DOHH2 (cell line): ENCODE results near the gene HIGD1B.
"Not testable (repeated sequence)": the region's sequence is repeated elsewhere in the genome, so short reads cannot be mapped to it uniquely, and the experiment has no call there.

Experiments
- H3F3A ChIP-seq: fragments of 200-600 bp; sonication (generic), shearing (Covaris generic); 2 replicates; pipeline ENCODE4 v1.6.0; 2016; ENCODE audit warnings: antibody characterized with exemption, mild to moderate bottlenecking; ENCODE audit not compliant: control insufficient read depth, insufficient read depth
- H3K27ac ChIP-seq: fragments of 200-600 bp; sonication (generic); 2 replicates; pipeline ENCODE4 v1.5.1; 2014; ENCODE audit warnings: low read depth, mild to moderate bottlenecking, low read length, moderate library complexity
- H3K27me3 ChIP-seq: fragments of 200-600 bp; sonication (generic); 2 replicates; pipeline ENCODE4 v1.6.1; 2014; ENCODE audit warnings: mild to moderate bottlenecking, low read length, mixed read lengths; ENCODE audit not compliant: control insufficient read depth
- H3K36me3 ChIP-seq: fragments of 200-600 bp; sonication (generic); 2 replicates; pipeline ENCODE4 v1.6.1; 2014; ENCODE audit warnings: mild to moderate bottlenecking, low read length, moderate library complexity, mixed read lengths; ENCODE audit not compliant: control insufficient read depth
- H3K4me1 ChIP-seq: fragments of 200-600 bp; sonication (generic); 2 replicates; pipeline ENCODE4 v1.6.1; 2014; ENCODE audit warnings: mild to moderate bottlenecking, low read length, mixed read lengths; ENCODE audit not compliant: control insufficient read depth
- H3K4me2 ChIP-seq: fragments of 200-600 bp; sonication (generic); 2 replicates; pipeline ENCODE4 v1.6.0; 2014; ENCODE audit warnings: mild to moderate bottlenecking, low read length, moderate library complexity
- H3K4me3 ChIP-seq: fragments of 200-600 bp; sonication (generic); 2 replicates; pipeline ENCODE4 v1.5.1; 2014; ENCODE audit warnings: mild to moderate bottlenecking, low read length, mixed read lengths
- H3K79me2 ChIP-seq: fragments of 200-600 bp; sonication (generic); 2 replicates; pipeline ENCODE4 v1.6.1; 2014; ENCODE audit warnings: mild to moderate bottlenecking, low read length, mixed read lengths; ENCODE audit not compliant: control insufficient read depth
- H3K9me2 ChIP-seq: fragments of 200-600 bp; sonication (generic); replicated peaks from 2 replicates; pipeline ENCODE4 v1.6.1; 2014; ENCODE audit warnings: mild to moderate bottlenecking, low read length, mixed read lengths; ENCODE audit not compliant: control insufficient read depth
- H3K9me3 ChIP-seq: fragments of 200-600 bp; sonication (generic); 2 replicates; pipeline ENCODE4 v1.6.1; 2014; ENCODE audit warnings: antibody characterized with exemption, low read length, mixed read lengths; ENCODE audit not compliant: control insufficient read depth, insufficient read depth
- H4K20me1 ChIP-seq: fragments of 200-600 bp; sonication (generic); 2 replicates; pipeline ENCODE4 v1.6.0; 2014; ENCODE audit warnings: low read depth, mild to moderate bottlenecking, antibody characterized with exemption, low read length, moderate library complexity; ENCODE audit not compliant: control insufficient read depth, insufficient read depth
- EZH2phosphoT487 ChIP-seq: fragments of 200-600 bp; sonication (generic); IDR thresholded peaks from 2 replicates; pipeline ENCODE4 v1.6.1; 2017; ENCODE audit warnings: borderline replicate concordance, mild to moderate bottlenecking, antibody characterized with exemption, low read length, moderate library complexity, mixed read lengths
- TF ChIP-seq, protein P1 (sequence below): fragments of 200-600 bp; sonication (generic); IDR thresholded peaks from one replicate; pipeline ENCODE4 v1.5.1; 2014; ENCODE audit warnings: antibody characterized with exemption, mild to moderate bottlenecking, low read depth, low read length; ENCODE audit not compliant: poor library complexity, severe bottlenecking

Gene HIGD1B

DNA sequence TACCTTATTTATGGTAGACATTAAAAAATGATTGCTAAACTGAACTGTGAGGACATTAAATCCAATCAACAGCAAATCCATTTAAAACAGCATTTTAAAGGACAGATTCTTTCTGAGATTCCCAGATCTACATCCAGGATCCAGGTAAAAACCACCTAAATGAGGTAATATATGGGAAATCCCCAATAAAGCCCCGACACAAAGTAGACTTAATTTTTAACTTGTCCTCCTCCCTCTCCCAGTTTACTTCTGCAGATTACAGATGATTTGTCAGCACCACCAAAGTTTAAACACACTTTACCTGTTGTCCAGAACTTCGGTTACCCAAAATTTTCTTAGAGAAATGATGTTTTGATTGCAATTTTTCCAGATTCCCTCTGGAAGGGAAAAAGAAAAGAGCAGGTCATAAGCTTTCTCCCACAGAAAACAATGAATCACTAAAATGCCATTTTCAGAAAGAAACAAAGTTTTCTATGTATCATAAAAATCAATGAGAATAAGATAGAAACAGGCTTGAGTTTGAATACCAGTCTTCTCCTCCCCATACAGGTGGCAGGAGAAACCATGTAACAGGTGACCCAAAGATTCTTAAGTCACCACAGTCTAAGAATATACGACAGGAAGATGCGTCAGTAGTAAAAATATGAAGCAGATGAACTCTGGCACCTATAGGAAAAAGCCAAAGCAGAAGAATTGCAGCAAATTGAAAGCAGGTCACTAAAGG is 40.4 kb upstream of the HIGD1B start:
- TF ChIP-seq, protein P1, sequence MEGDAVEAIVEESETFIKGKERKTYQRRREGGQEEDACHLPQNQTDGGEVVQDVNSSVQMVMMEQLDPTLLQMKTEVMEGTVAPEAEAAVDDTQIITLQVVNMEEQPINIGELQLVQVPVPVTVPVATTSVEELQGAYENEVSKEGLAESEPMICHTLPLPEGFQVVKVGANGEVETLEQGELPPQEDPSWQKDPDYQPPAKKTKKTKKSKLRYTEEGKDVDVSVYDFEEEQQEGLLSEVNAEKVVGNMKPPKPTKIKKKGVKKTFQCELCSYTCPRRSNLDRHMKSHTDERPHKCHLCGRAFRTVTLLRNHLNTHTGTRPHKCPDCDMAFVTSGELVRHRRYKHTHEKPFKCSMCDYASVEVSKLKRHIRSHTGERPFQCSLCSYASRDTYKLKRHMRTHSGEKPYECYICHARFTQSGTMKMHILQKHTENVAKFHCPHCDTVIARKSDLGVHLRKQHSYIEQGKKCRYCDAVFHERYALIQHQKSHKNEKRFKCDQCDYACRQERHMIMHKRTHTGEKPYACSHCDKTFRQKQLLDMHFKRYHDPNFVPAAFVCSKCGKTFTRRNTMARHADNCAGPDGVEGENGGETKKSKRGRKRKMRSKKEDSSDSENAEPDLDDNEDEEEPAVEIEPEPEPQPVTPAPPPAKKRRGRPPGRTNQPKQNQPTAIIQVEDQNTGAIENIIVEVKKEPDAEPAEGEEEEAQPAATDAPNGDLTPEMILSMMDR = no peak
- no peak for TF ChIP-seq EZH2phosphoT487
- H3K9me3 ChIP-seq = no peaks in the 10 kb centered on the region
- H3K27me3 ChIP-seq = no peaks in the 10 kb centered on the region
- no peaks in the 10 kb centered on the region for H3K4me1 ChIP-seq
- H3K36me3 ChIP-seq = peaks cover 60% of the 10 kb centered on the region
- no peak overlapping the region for H3K4me3 ChIP-seq
- peaks cover 8% of the 10 kb centered on the region; the same call in 1 of the 2 replicates for H4K20me1 ChIP-seq
- H3K27ac ChIP-seq = no peak overlapping the region
- H3K79me2 ChIP-seq = peaks cover 69% of the 10 kb centered on the region
- H3K9me2 ChIP-seq = no peaks in the 10 kb centered on the region
- H3F3A ChIP-seq = no peaks in the 10 kb centered on the region
- no peak overlapping the region for H3K4me2 ChIP-seq

DNA sequence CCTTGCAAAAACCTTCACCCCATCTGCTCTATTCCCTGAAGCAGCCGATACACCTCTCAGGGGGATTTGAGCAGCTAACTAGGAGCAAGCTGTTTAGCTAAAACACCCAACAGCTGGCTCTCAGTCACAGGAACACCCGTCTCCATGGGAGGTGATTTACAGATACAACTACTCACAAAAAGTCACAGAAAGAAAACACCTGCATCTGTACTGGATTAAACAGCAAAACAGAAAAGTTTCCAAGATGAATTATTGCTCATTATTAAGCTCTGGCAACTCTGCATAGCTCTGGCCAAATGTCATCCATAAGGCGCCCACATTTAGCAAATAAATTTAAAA is 39.9 kb upstream of the HIGD1B start:
- Histone ChIP-seq H3K9me2 (no peaks in the 10 kb centered on the region), H3K79me2 (peaks cover 73% of the 10 kb centered on the region), H3K27ac (no peak overlapping the region), H3K4me2 (no peak overlapping the region), H3K4me3 (no peak overlapping the region), H3K36me3 (peaks cover 56% of the 10 kb centered on the region), H3F3A (no peaks in the 10 kb centered on the region), H4K20me1 (peaks cover 8% of the 10 kb centered on the region; the same call in 1 of the 2 replicates), H3K4me1 (no peaks in the 10 kb centered on the region), H3K9me3 (no peaks in the 10 kb centered on the region), H3K27me3 (no peaks in the 10 kb centered on the region)
- TF ChIP-seq, protein P1 = no peak
- no peak for TF ChIP-seq EZH2phosphoT487

DNA sequence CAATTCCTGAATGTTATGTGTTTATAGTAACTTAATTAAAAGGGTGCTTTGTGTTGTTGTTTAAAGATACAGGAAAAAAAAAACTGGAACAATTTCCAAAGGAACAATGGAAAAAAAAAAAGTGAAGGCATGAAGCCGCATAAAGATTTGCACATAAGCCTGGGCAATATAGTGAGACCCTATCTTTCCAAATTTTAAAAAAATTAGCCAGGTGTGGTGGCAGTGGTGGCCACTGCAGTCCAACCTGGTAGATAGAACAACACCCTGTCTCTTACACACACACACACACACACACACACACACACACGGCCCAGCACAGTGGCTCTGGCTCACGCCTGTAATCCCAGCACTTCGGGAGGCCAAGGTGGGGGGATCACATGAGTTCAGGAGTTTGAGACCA is 39.5 kb upstream of the HIGD1B start:
- H3K27ac ChIP-seq = no peak overlapping the region
- no peaks in the 10 kb centered on the region for H3F3A ChIP-seq
- H3K27me3 ChIP-seq = no peaks in the 10 kb centered on the region
- H4K20me1 ChIP-seq = peaks cover 8% of the 10 kb centered on the region; the same call in 1 of the 2 replicates
- peaks cover 53% of the 10 kb centered on the region for H3K36me3 ChIP-seq
- peaks cover 76% of the 10 kb centered on the region for H3K79me2 ChIP-seq
- no peak overlapping the region for H3K4me3 ChIP-seq
- no peaks in the 10 kb centered on the region for H3K9me2 ChIP-seq
- no peaks in the 10 kb centered on the region for H3K9me3 ChIP-seq
- H3K4me1 ChIP-seq = no peaks in the 10 kb centered on the region
- no peak overlapping the region for H3K4me2 ChIP-seq
- TF ChIP-seq, protein P1 = no peak
- no peak for TF ChIP-seq EZH2phosphoT487

DNA sequence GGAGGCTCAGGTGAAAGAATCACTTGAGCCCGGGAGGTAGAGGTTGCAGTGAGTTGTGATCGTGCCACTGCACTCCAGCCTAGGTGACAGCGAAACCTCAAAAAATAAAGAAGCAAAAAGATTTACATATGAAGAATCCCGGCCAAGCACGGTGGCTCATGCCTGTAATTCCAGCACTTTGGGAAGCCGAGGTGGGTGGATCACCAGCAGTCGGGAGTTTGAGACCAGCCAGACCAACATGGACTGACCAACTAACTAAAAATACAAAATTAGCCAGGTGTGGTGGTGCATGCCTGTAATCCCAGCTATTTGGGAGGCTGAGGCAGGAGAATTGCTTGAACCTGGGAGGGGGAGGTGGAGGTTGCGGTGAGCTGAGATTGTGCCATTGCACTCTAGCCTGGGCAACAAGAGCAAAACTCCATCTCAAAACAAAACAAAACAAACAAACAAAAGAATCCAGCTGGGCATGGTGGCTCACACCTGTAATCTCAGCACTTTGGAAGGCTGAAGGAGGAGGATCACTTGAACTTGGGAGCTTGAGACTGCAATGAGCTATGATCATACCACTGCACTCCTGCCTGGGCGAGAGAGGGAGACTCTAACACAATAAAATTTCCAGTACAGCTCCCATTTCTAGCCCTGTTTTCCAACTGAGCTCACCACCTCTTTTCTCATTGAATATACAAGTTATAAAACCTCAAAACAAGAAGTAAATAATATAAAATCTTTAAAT is 38.9 kb upstream of the HIGD1B start:
- H3K27me3 ChIP-seq, H3K4me1 ChIP-seq, H3K4me3 ChIP-seq, H3K9me2 ChIP-seq, H4K20me1 ChIP-seq, H3K27ac ChIP-seq, H3K4me2 ChIP-seq, H3F3A ChIP-seq, H3K9me3 ChIP-seq: not testable (repeated sequence)
- H3K36me3 ChIP-seq = peaks cover 46% of the 10 kb centered on the region
- H3K79me2 ChIP-seq = peaks cover 81% of the 10 kb centered on the region
